ENCODE results near the gene ROPN1L.

ROPN1L gene

DNA sequence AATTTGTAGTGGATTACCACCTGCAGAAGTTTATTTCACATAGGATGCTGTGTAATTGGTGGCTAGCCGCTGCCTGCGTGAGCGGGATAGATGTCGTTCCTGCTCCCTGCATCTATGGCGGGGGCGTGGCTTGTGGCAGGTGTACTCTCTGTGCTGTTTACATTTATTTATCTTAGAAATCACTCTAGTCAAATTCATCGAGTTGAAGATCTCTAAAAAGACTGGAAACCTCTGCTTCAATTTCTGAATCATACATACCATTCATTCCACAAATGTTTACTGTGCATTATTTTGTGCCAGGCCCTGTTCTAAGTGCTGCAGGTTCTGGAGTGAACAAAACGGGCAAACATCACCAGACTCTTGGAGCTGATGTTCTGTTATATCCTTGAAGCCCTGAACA lies 11.9 kb downstream of the ROPN1L start:
- TF ChIP-seq, protein P1, sequence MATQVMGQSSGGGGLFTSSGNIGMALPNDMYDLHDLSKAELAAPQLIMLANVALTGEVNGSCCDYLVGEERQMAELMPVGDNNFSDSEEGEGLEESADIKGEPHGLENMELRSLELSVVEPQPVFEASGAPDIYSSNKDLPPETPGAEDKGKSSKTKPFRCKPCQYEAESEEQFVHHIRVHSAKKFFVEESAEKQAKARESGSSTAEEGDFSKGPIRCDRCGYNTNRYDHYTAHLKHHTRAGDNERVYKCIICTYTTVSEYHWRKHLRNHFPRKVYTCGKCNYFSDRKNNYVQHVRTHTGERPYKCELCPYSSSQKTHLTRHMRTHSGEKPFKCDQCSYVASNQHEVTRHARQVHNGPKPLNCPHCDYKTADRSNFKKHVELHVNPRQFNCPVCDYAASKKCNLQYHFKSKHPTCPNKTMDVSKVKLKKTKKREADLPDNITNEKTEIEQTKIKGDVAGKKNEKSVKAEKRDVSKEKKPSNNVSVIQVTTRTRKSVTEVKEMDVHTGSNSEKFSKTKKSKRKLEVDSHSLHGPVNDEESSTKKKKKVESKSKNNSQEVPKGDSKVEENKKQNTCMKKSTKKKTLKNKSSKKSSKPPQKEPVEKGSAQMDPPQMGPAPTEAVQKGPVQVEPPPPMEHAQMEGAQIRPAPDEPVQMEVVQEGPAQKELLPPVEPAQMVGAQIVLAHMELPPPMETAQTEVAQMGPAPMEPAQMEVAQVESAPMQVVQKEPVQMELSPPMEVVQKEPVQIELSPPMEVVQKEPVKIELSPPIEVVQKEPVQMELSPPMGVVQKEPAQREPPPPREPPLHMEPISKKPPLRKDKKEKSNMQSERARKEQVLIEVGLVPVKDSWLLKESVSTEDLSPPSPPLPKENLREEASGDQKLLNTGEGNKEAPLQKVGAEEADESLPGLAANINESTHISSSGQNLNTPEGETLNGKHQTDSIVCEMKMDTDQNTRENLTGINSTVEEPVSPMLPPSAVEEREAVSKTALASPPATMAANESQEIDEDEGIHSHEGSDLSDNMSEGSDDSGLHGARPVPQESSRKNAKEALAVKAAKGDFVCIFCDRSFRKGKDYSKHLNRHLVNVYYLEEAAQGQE (IDR thresholded peaks at IDR 0.05; ENCODE audit: insufficient read depth in 1 of 2, low read depth in 2 of 2, low read length in 2 of 2): no peak
- TF ChIP-seq POLR2AphosphoS5 (IDR thresholded peaks at IDR 0.05; ENCODE audit: low read depth, low read length) (no peak), SIN3A (IDR thresholded peaks at IDR 0.05; ENCODE audit: borderline replicate concordance, insufficient read depth, low read length) (no peak), FOXP2 (optimal IDR thresholded peaks at IDR 0.05; ENCODE audit: borderline replicate concordance, extremely low read depth, extremely low read length, insufficient read depth) (no peak)

DNA sequence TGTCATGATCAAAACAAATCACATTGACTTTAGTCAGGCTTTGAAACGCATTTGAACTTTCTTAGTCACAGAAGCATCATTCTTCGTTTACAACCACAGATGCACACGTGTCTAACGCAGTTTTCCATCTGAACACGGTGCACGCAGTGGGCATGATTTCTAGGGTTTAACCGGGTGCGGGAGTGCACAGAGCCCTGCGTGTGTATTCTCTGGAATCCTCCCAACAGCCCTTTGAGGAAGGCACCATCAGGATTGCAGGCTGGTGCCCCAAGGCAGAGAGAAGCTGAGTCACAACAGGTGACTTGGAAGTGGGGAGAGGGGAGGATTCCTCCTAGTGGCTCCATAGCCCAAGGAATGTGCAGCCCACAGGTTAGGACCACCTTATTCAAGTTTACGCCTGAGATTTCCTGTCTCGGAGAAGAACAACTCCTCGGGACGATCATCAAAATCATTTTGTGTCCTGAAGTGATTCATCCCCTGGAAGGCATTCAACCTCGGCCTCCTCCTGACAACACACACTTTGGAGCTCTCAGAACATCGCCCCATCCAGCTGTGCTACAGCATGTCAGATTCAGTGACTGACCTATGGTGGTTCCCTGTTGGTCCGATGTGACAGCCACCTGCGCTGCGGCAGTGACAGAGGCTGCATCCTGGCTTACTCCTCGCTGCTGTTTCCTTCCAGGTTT lies 13.1 kb downstream of the ROPN1L start:
- no peak for TF ChIP-seq TAF1 (IDR thresholded peaks at IDR 0.05; ENCODE audit: borderline replicate concordance, insufficient read depth, low read length)
- TF ChIP-seq POLR2AphosphoS5 (IDR thresholded peaks at IDR 0.05; ENCODE audit: low read depth, low read length): no peak

DNA sequence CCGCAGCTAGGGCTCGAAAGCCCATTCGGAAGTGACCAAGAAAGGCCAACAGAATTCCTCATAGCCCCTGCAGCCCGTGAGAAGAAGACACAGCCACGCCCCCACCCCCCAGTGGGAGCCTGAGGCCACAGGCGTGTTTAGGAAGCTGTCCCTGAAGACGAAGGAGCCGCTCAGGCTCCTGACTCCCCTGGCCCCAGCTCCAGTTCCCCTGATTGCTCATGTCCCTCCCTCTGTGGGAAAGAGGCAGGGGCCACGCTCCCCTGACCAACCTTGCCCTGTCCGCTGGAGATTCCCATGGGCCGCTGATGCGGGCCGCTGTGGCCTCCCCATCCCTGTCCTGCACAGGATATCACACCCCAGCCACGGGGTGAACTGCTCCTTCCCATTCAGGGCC lies 13.6 kb downstream of the ROPN1L start:
- TF ChIP-seq FOXP2 (optimal IDR thresholded peaks at IDR 0.05; ENCODE audit: borderline replicate concordance, extremely low read depth, extremely low read length, insufficient read depth) (no peak), SIN3A (IDR thresholded peaks at IDR 0.05; ENCODE audit: borderline replicate concordance, insufficient read depth, low read length) (no peak), POLR2AphosphoS5 (IDR thresholded peaks at IDR 0.05; ENCODE audit: low read depth, low read length) (no peak), TAF1 (IDR thresholded peaks at IDR 0.05; ENCODE audit: borderline replicate concordance, insufficient read depth, low read length) (no peak)
- TF ChIP-seq, protein P1 (IDR thresholded peaks at IDR 0.05; ENCODE audit: insufficient read depth in 1 of 2, low read depth in 2 of 2, low read length in 2 of 2): no peak

DNA sequence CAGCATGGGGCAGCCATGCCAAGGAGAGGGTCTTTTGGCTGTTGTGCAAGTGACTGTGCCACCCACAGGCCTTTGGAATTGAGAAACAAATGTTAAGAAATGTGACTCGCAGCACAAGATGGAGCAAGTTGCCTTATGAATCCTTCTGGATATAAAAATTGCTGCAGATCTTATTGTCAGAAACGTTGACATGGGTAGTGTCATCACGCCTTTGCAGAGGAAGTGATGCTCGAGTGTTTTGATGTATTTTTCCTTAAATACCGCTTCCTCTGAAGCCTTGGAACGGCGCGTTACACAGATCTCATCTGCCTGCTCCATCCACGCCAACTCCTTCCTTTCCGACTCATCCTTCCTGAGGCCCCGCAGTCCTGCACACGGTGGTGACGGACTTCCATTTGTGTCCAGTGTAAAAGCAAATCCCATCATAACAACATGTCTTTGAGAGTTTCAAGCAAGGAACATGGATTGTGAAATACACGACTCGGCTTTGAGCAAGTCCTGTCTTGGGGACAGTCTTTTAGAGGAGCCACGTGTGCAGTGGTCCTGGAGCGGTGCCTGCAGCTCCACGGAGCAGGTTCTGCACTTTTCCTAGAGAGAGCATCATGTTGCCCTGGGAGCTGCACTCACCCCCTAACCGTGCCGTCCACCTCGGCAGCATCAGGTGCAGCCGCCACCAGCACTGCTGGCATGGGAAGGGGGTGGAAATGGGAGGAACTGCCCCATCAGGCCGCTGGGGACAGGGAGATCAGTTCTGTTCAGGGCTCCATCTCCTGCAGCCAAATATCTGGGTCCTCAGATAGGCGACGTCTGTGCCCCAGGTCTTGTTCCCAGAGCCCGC lies 15.1 kb downstream of the ROPN1L start:
- TF ChIP-seq FOXP2 (optimal IDR thresholded peaks at IDR 0.05; ENCODE audit: borderline replicate concordance, extremely low read depth, extremely low read length, insufficient read depth) (no peak), SIN3A (IDR thresholded peaks at IDR 0.05; ENCODE audit: borderline replicate concordance, insufficient read depth, low read length) (no peak), POLR2AphosphoS5 (IDR thresholded peaks at IDR 0.05; ENCODE audit: low read depth, low read length) (no peak), TAF1 (IDR thresholded peaks at IDR 0.05; ENCODE audit: borderline replicate concordance, insufficient read depth, low read length) (no peak)
- TF ChIP-seq, protein P1 (IDR thresholded peaks at IDR 0.05; ENCODE audit: insufficient read depth in 1 of 2, low read depth in 2 of 2, low read length in 2 of 2): no peak

DNA sequence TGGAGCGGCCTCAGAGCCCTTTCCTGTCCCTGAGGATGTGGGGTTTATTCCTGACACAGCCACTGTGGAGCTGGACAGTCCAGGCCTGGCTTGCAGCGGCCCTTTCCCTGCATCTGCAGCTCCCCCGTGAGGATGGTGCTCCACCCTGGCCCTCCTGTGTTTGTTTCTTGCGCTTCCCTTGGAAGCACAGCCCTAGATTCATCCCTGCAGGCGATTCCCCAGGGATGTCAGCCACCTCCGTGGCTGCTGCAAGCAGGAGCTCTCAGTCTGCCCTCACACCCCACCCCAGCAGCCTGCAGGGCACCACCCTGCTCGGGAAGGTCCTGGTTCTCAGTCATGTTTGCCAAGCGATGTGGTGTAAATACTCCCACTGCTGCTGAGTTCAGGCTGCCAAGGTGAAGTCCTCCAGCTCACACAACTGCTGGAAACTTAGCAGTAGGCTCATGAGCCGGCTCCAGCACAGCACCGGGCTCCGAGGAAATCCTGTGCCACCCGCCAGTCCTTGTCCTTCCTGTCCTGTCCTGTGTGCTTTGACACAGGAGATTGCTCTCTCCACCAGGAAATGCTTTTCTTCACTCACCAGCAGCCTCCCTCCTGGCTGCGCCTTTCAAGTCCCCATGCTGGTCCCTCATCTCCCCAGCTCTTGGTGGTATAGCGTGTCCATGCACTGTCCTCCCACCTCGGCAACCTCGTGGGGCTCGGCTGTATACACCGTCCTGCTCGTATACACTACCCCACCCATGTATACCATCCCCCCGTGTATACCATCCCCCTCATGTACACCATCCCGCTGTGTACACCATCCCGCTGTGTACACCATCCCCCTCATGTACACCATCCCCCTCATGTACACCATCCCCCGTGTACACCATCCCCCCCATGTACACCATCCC lies 16.2 kb downstream of the ROPN1L start:
- TF ChIP-seq POLR2AphosphoS5 (IDR thresholded peaks at IDR 0.05; ENCODE audit: low read depth, low read length) (no peak), TAF1 (IDR thresholded peaks at IDR 0.05; ENCODE audit: borderline replicate concordance, insufficient read depth, low read length) (no peak)

All from PFSK-1 (cell line).